ENCODE data around the gene SV2C. TPM values are rescaled to one million over a fixed set of nuclear protein-coding genes. Genes with fewer than 3 reads are reported as not detected.

The SV2C gene
- total and polyA plus RNA-seq, 2 donors (not counting 1 experiment from before 2014, with no cell fraction given), result not detected

DNA sequence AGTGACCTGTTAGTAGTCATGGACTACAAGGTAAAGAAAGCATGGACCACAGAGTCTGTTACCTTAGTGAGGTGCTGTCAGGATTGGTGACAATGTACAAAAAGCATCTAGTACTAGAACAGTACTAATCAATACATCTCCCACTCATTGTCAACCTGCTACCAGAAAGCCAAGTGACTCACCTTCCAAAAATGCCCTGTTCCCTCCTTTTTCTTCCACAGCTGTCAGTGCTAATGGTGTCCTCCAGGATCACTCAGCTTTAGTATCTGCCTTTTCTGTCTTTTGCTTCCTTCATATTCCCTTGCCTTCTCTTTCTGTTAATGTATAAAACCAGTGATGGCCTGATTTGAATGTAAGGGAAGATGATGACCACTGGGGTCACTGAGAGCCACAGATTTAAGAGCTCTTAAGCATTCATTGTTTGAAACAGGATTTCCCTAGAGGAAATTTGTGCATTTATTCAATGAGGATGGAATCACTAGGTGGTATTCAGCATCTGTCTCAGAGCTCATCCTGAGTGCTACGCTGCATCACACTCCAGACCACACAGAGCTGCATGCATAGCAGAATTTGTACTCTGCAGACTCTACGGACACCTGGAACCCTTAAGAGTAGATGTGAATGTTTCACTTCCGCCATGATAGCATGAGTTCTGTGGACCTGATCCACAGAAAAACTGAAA is 71.0 kb downstream of the SV2C start:
- no peak for ATAC-seq (ENCODE audit: low read depth)
- Histone ChIP-seq H3K4me2 (replicated peaks; ENCODE audit: low read depth, low read length, poor library complexity, severe bottlenecking) (no peak overlapping the region), H3K27ac (ENCODE audit: low read length in 2 of 2) (no peak overlapping the region), H3K4me1 (ENCODE audit: control insufficient read depth in 2 of 2, insufficient read depth in 2 of 2, low read length in 2 of 2) (no peaks in the 10 kb centered on the region), H3K9ac (ENCODE audit: low read length) (no peak overlapping the region), H3K79me2 (ENCODE audit: control insufficient read depth, insufficient read depth, low read length) (no peaks in the 10 kb centered on the region), H4K20me1 (ENCODE audit: control insufficient read depth, insufficient read depth, low read length, poor library complexity, severe bottlenecking) (no peaks in the 10 kb centered on the region), H3K36me3 (replicated peaks in 1 of 2; ENCODE audit: control extremely low read depth in 1 of 2, control insufficient read depth in 1 of 2, extremely low read depth in 1 of 2, insufficient read depth in 2 of 2, low read length in 1 of 2) (no peaks in the 10 kb centered on the region), H2AFZ (ENCODE audit: insufficient read depth, low read depth, low read length, poor library complexity, severe bottlenecking) (no peak overlapping the region), H3K27me3 (replicated peaks in 1 of 4; ENCODE audit: control extremely low read depth in 1 of 4, control insufficient read depth in 3 of 4, insufficient read depth in 4 of 4, low read length in 3 of 4) (peaks cover 0 to 4% (median 0%) of the 10 kb centered on the region in 4 experiments), H3K4me3 (ENCODE audit: control extremely low read depth in 1 of 5, extremely low read depth in 1 of 5, insufficient read depth in 1 of 5, low read depth in 2 of 5, low read length in 4 of 5) (no peak overlapping the region), H3K9me3 (ENCODE audit: control extremely low read depth in 1 of 3, control insufficient read depth in 2 of 3, insufficient read depth in 1 of 3, low read length in 2 of 3) (peaks cover 0 to 2% (median 0%) of the 10 kb centered on the region in 3 donors)
- Mint-ChIP-seq H3K27ac (no peak overlapping the region), H3K4me1 (no peaks in the 10 kb centered on the region), H3K27me3 (peaks cover 48% of the 10 kb centered on the region), H3K9me3 (ENCODE audit: insufficient read depth) (peaks cover 9% of the 10 kb centered on the region), H3K4me3 (no peak overlapping the region)
- no peak for DNase-seq
- POLR2A ChIA-PET, result no interaction called here
- intact Hi-C loops (cut with micrococcal nuclease), result no loop called here
- TF ChIP-seq, protein P1, sequence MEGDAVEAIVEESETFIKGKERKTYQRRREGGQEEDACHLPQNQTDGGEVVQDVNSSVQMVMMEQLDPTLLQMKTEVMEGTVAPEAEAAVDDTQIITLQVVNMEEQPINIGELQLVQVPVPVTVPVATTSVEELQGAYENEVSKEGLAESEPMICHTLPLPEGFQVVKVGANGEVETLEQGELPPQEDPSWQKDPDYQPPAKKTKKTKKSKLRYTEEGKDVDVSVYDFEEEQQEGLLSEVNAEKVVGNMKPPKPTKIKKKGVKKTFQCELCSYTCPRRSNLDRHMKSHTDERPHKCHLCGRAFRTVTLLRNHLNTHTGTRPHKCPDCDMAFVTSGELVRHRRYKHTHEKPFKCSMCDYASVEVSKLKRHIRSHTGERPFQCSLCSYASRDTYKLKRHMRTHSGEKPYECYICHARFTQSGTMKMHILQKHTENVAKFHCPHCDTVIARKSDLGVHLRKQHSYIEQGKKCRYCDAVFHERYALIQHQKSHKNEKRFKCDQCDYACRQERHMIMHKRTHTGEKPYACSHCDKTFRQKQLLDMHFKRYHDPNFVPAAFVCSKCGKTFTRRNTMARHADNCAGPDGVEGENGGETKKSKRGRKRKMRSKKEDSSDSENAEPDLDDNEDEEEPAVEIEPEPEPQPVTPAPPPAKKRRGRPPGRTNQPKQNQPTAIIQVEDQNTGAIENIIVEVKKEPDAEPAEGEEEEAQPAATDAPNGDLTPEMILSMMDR (IDR thresholded peaks at IDR 0.05), result no peak
- TF ChIP-seq EZH2 (IDR thresholded peaks at IDR 0.05; ENCODE audit: borderline replicate concordance, insufficient read depth, low read depth, low read length, poor library complexity, severe bottlenecking), result no peak
- CTCF ChIA-PET, result interaction anchor here (1.2 kb wide), 1 partner anchor 20 kb away, joined by 3 read pairs; no protein-coding TSS in a partner anchor
- 80% methylated on average over 1 of the region's 3 CpGs for WGBS (ENCODE audit: insufficient coverage)

DNA sequence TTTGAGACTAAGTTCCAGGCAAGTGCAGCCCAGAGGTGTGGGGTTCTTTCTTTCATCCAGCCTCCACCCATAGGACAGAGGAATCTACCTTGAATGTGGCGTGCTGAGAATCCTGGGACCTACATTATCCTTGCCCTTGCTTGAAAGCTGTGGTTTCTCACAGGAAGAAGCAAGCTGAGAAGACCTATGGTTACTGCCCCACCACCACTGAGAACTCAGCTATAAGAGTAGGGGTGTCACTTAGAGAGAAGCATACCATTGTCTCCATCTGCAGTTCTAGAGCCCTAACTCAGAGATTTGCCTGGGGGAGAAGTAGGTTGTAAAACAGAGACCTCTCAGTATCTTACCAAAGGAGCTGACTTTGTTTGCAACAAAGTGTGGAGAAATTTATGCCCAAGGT is 72.4 kb downstream of the SV2C start:
- Histone ChIP-seq H3K36me3 (replicated peaks in 1 of 2; ENCODE audit: control extremely low read depth in 1 of 2, control insufficient read depth in 1 of 2, extremely low read depth in 1 of 2, insufficient read depth in 2 of 2, low read length in 1 of 2) (no peaks in the 10 kb centered on the region), H2AFZ (ENCODE audit: insufficient read depth, low read depth, low read length, poor library complexity, severe bottlenecking) (no peak overlapping the region), H3K27me3 (replicated peaks in 1 of 4; ENCODE audit: control extremely low read depth in 1 of 4, control insufficient read depth in 3 of 4, insufficient read depth in 4 of 4, low read length in 3 of 4) (peaks cover 0 to 4% (median 0%) of the 10 kb centered on the region in 4 experiments), H3K9me3 (ENCODE audit: control extremely low read depth in 1 of 3, control insufficient read depth in 2 of 3, insufficient read depth in 1 of 3, low read length in 2 of 3) (peaks cover 0 to 2% (median 0%) of the 10 kb centered on the region in 3 donors), H3K4me1 (ENCODE audit: control insufficient read depth in 2 of 2, insufficient read depth in 2 of 2, low read length in 2 of 2) (no peaks in the 10 kb centered on the region), H4K20me1 (ENCODE audit: control insufficient read depth, insufficient read depth, low read length, poor library complexity, severe bottlenecking) (no peaks in the 10 kb centered on the region), H3K4me3 (ENCODE audit: control extremely low read depth in 1 of 5, extremely low read depth in 1 of 5, insufficient read depth in 1 of 5, low read depth in 2 of 5, low read length in 4 of 5) (no peak overlapping the region), H3K79me2 (ENCODE audit: control insufficient read depth, insufficient read depth, low read length) (no peaks in the 10 kb centered on the region), H3K27ac (ENCODE audit: low read length in 2 of 2) (no peak overlapping the region), H3K9ac (ENCODE audit: low read length) (no peak overlapping the region), H3K4me2 (replicated peaks; ENCODE audit: low read depth, low read length, poor library complexity, severe bottlenecking) (no peak overlapping the region)
- ChIA-PET CTCF (interaction anchor here (1.0 kb wide), 1 partner anchor 9 kb away, joined by 3 read pairs; no protein-coding TSS in a partner anchor), POLR2A (no interaction called here)
- no peak for ATAC-seq (ENCODE audit: low read depth)
- intact Hi-C loops (cut with micrococcal nuclease), result no loop called here
- peaks cover 45% of the 10 kb centered on the region for H3K27me3 Mint-ChIP-seq
- H3K4me1 Mint-ChIP-seq, result no peaks in the 10 kb centered on the region
- no peak overlapping the region for H3K27ac Mint-ChIP-seq
- no peak for DNase-seq
- H3K4me3 Mint-ChIP-seq, result no peak overlapping the region
- 83% methylated on average over 1 of the region's 1 CpG for WGBS (ENCODE audit: insufficient coverage)
- no peak for TF ChIP-seq EZH2 (IDR thresholded peaks at IDR 0.05; ENCODE audit: borderline replicate concordance, insufficient read depth, low read depth, low read length, poor library complexity, severe bottlenecking)
- TF ChIP-seq, protein P1 (IDR thresholded peaks at IDR 0.05), result no peak
- peaks cover 9% of the 10 kb centered on the region for H3K9me3 Mint-ChIP-seq (ENCODE audit: insufficient read depth)
